ENCODE measurements around the gene SLC13A4. TPM values are rescaled to one million over a fixed set of nuclear protein-coding genes. Genes with fewer than 3 reads are reported as not detected.

Gene SLC13A4
- total RNA-seq, 1 donor from 2014 or later, result 0.27 TPM

- H3K27ac ChIP-seq, result no peak overlapping the region
- H3K4me3 ChIP-seq, result no peak overlapping the region
- H3K27me3 ChIP-seq (ENCODE audit: low read depth), result no peaks in the 10 kb centered on the region
- H3K9me3 ChIP-seq, result no peaks in the 10 kb centered on the region
- DNase-seq, result no peak
- ATAC-seq, result no peak
- no peak for TF ChIP-seq CTCF (IDR thresholded peaks at IDR 0.05)
- intact Hi-C loops (cut with DNase I), result no loop called here
- peaks cover 21% of the 10 kb centered on the region for H3K4me1 ChIP-seq
- no peaks in the 10 kb centered on the region for H3K36me3 ChIP-seq
Observed at GRCh38 chr7:135768467-135768866, 40.5 kb upstream of the SLC13A4 start.

GRCh38 chr7:135768064-135768463 lies 40.1 kb upstream of the SLC13A4 start:
- no peak overlapping the region for H3K27ac ChIP-seq
- peaks cover 17% of the 10 kb centered on the region for H3K4me1 ChIP-seq
- ATAC-seq (no peak), DNase-seq (no peak)
- no peaks in the 10 kb centered on the region for H3K36me3 ChIP-seq
- H3K4me3 ChIP-seq, result no peak overlapping the region
- H3K27me3 ChIP-seq (ENCODE audit: low read depth), result no peaks in the 10 kb centered on the region
- no peaks in the 10 kb centered on the region for H3K9me3 ChIP-seq
- TF ChIP-seq CTCF (IDR thresholded peaks at IDR 0.05), result no peak
- intact Hi-C loops (cut with DNase I), result no loop called here

- Histone ChIP-seq H3K27me3 (ENCODE audit: low read depth) (no peaks in the 10 kb centered on the region), H3K4me1 (peaks cover 7% of the 10 kb centered on the region), H3K27ac (no peak overlapping the region), H3K9me3 (no peaks in the 10 kb centered on the region), H3K36me3 (no peaks in the 10 kb centered on the region), H3K4me3 (no peak overlapping the region)
- DNase-seq (no peak), ATAC-seq (no peak)
- intact Hi-C loops (cut with DNase I), result no loop called here
- TF ChIP-seq CTCF (IDR thresholded peaks at IDR 0.05), result no peak
Observed at GRCh38 chr7:135763261-135763660, 35.3 kb upstream of the SLC13A4 start.

DNA sequence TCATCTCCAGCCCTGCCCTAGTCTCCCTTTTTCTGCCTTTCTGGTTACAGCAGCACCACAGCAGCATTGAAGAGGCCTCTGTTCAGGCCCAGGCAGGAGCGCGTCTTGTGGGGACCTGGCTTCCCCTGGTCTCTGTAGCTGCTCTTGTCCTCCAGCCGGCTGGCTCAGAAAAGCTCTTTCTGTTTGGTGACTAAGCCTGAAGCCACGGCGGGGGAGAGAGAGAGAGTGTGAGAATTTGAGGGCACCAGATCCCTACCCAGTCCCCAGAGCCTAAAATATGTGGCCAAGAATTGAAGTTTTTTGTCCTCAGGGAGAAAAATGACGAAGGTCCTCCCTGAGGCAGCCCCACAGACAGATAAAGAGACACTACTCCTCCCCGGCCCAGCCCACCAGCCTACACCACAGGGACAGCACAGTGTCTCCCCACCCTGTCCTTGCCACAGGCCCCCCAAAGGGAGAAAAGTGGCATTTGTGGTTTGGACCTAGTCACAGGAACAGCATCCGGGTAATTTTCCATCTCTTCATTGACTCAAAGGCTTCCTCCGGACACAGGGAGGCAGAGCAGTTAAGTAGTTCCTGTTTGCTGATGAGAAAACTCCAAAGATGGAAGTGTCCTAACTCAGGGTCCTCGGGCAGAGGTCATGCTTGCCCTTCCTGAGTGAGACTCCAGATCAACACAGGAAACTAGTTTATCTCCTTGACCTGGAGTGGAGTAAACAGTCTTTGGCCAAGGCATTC lies 33.9 kb upstream of the SLC13A4 start:
- ATAC-seq (peak in 1 of 2 donors; percentile 35), DNase-seq (no peak)
- peaks cover 3% of the 10 kb centered on the region for H3K4me1 ChIP-seq
- H3K27me3 ChIP-seq (ENCODE audit: low read depth), result no peaks in the 10 kb centered on the region
- intact Hi-C loops (cut with DNase I), result no loop called here
- H3K27ac ChIP-seq, result peak overlapping the region; percentile 51
- H3K4me3 ChIP-seq, result no peak overlapping the region
- no peaks in the 10 kb centered on the region for H3K36me3 ChIP-seq
- no peaks in the 10 kb centered on the region for H3K9me3 ChIP-seq
- TF ChIP-seq CTCF (IDR thresholded peaks at IDR 0.05), result no peak

- H3K36me3 ChIP-seq, result no peaks in the 10 kb centered on the region
- H3K27ac ChIP-seq, result no peak overlapping the region
- no peak for TF ChIP-seq CTCF (IDR thresholded peaks at IDR 0.05)
- DNase-seq, result no peak
- no peaks in the 10 kb centered on the region for H3K27me3 ChIP-seq (ENCODE audit: low read depth)
- peaks cover 3% of the 10 kb centered on the region for H3K4me1 ChIP-seq
- intact Hi-C loops (cut with DNase I), result no loop called here
- H3K9me3 ChIP-seq, result no peaks in the 10 kb centered on the region
- ATAC-seq, result no peak
- H3K4me3 ChIP-seq, result no peak overlapping the region
Observed at GRCh38 chr7:135759532-135759931, 31.5 kb upstream of the SLC13A4 start.
